ENCODE results near the gene KLK1.
A peak's percentile ranks its signal among the peaks of the same experiment; 100 is the strongest.

The KLK1 gene

GRCh38 chr19:50823389-50824042 is at the start of gene KLK1:
Gene KLK1, minus strand, starts transcription at chr19:50823787. Its CDS starts 39 bp downstream, at chr19:50823748.
- DNase-seq: no peak

- no peak for DNase-seq
Measured at GRCh38 chr19:50873056-50873455, 49.5 kb upstream of the KLK1 start, which contains the start of gene KLK2. Gene KLK2, plus strand, starts transcription at chr19:50873439. Its CDS starts 35 bp downstream, at chr19:50873474.

- no peak for DNase-seq
Measured at GRCh38 chr19:50870417-50871089, 47.0 kb upstream of the KLK1 start.

GRCh38 chr19:50869479-50869878 is 45.9 kb upstream of the KLK1 start:
- no peak for DNase-seq

GRCh38 chr19:50861496-50862286 is 38.1 kb upstream of the KLK1 start:
- DNase-seq: no peak

- no peak for DNase-seq
Measured at GRCh38 chr19:50861010-50861409, 37.4 kb upstream of the KLK1 start.

GRCh38 chr19:50859849-50860248 is 36.3 kb upstream of the KLK1 start:
- DNase-seq: no peak

GRCh38 chr19:50858886-50859285 is 35.3 kb upstream of the KLK1 start:
- DNase-seq: no peak

GRCh38 chr19:50857366-50857765 is 33.8 kb upstream of the KLK1 start:
- no peak for DNase-seq

- DNase-seq: no peak
Measured at GRCh38 chr19:50854636-50855410, 31.2 kb upstream of the KLK1 start, which contains the start of gene KLK3. Gene KLK3, plus strand, starts transcription at chr19:50854915. Its CDS starts 41 bp downstream, at chr19:50854956.

GRCh38 chr19:50851620-50852019 is 28.0 kb upstream of the KLK1 start:
- DNase-seq: no peak

- no peak for DNase-seq
Measured at GRCh38 chr19:50850738-50851137, 27.2 kb upstream of the KLK1 start.

- no peak for DNase-seq
Measured at GRCh38 chr19:50844296-50844935, 20.8 kb upstream of the KLK1 start.

- no peak for DNase-seq
Measured at GRCh38 chr19:50843701-50844221, 20.2 kb upstream of the KLK1 start.

- DNase-seq: no peak
Measured at GRCh38 chr19:50843205-50843604, 19.6 kb upstream of the KLK1 start.

- no peak for DNase-seq
Measured at GRCh38 chr19:50842130-50842529, 18.5 kb upstream of the KLK1 start.

GRCh38 chr19:50839712-50840655 is 16.4 kb upstream of the KLK1 start:
- DNase-seq: no peak

GRCh38 chr19:50838239-50838638 is 14.7 kb upstream of the KLK1 start:
- DNase-seq: peak; percentile 49

- DNase-seq: no peak
Measured at GRCh38 chr19:50837300-50837699, 13.7 kb upstream of the KLK1 start.

GRCh38 chr19:50836543-50837195 is 13.1 kb upstream of the KLK1 start:
- DNase-seq: no peak

Data from OCI-M1 (cell line).